ENCODE data around the gene DENND1C. TPM values are rescaled to one million over a fixed set of nuclear protein-coding genes. Genes with fewer than 3 reads are reported as not detected.

The DENND1C gene
- polyA plus RNA-seq, 1 donor from 2014 or later, result 0.17 TPM

DNA sequence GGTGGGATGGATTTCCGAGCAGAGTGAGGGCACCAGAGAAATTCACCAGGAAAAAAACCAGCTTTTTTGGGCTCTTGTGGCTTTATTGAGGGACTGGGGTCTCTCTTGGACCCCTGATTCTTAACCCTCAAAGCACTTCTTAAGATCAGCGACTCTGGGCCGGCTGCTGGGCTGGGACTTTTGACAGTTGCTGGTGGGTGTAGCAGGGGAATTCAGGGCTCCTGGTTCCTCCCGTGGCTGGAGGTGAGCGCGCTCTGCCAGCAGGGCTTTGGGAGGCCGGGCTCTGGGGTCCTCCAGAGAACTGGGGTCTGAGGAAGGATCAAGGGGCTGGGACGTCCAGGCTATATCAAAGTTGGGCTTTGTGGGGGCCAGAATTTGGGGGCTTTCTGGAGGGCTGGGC is 14.2 kb downstream of the DENND1C start:
- Histone ChIP-seq H3K4me2 (ENCODE audit: low read length) (no peak overlapping the region), H3K27ac (ENCODE audit: low read length) (no peak overlapping the region), H2AFZ (ENCODE audit: low read depth, low read length) (no peak overlapping the region), H3F3A (ENCODE audit: insufficient read depth, low read length, poor library complexity, severe bottlenecking) (no peaks in the 10 kb centered on the region), H3K36me3 (ENCODE audit: insufficient read depth, low read length) (no peaks in the 10 kb centered on the region), H3K9ac (ENCODE audit: low read length) (no peak overlapping the region), H3K27me3 (ENCODE audit: insufficient read depth, low read depth, low read length) (peaks cover 32% of the 10 kb centered on the region), H3K79me2 (replicated peaks; ENCODE audit: insufficient read depth, low read length) (no peaks in the 10 kb centered on the region), H4K20me1 (ENCODE audit: insufficient read depth) (no peaks in the 10 kb centered on the region), H3K4me3 (ENCODE audit: low read length) (no peak overlapping the region), H3K9me3 (ENCODE audit: low read length) (no peaks in the 10 kb centered on the region), H3K9me2 (ENCODE audit: insufficient read depth, low read length) (no peaks in the 10 kb centered on the region)
- TF ChIP-seq, protein P1, sequence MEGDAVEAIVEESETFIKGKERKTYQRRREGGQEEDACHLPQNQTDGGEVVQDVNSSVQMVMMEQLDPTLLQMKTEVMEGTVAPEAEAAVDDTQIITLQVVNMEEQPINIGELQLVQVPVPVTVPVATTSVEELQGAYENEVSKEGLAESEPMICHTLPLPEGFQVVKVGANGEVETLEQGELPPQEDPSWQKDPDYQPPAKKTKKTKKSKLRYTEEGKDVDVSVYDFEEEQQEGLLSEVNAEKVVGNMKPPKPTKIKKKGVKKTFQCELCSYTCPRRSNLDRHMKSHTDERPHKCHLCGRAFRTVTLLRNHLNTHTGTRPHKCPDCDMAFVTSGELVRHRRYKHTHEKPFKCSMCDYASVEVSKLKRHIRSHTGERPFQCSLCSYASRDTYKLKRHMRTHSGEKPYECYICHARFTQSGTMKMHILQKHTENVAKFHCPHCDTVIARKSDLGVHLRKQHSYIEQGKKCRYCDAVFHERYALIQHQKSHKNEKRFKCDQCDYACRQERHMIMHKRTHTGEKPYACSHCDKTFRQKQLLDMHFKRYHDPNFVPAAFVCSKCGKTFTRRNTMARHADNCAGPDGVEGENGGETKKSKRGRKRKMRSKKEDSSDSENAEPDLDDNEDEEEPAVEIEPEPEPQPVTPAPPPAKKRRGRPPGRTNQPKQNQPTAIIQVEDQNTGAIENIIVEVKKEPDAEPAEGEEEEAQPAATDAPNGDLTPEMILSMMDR (IDR thresholded peaks at IDR 0.05; ENCODE audit: poor library complexity, severe bottlenecking), result no peak
- no peak for TF ChIP-seq RAD21 (conservative IDR thresholded peaks at IDR 0.05)
- TF ChIP-seq, protein P2, sequence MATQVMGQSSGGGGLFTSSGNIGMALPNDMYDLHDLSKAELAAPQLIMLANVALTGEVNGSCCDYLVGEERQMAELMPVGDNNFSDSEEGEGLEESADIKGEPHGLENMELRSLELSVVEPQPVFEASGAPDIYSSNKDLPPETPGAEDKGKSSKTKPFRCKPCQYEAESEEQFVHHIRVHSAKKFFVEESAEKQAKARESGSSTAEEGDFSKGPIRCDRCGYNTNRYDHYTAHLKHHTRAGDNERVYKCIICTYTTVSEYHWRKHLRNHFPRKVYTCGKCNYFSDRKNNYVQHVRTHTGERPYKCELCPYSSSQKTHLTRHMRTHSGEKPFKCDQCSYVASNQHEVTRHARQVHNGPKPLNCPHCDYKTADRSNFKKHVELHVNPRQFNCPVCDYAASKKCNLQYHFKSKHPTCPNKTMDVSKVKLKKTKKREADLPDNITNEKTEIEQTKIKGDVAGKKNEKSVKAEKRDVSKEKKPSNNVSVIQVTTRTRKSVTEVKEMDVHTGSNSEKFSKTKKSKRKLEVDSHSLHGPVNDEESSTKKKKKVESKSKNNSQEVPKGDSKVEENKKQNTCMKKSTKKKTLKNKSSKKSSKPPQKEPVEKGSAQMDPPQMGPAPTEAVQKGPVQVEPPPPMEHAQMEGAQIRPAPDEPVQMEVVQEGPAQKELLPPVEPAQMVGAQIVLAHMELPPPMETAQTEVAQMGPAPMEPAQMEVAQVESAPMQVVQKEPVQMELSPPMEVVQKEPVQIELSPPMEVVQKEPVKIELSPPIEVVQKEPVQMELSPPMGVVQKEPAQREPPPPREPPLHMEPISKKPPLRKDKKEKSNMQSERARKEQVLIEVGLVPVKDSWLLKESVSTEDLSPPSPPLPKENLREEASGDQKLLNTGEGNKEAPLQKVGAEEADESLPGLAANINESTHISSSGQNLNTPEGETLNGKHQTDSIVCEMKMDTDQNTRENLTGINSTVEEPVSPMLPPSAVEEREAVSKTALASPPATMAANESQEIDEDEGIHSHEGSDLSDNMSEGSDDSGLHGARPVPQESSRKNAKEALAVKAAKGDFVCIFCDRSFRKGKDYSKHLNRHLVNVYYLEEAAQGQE (IDR thresholded peaks at IDR 0.05; ENCODE audit: borderline replicate concordance), result no peak
- no peak for TF ChIP-seq EZH2 (IDR thresholded peaks at IDR 0.05; ENCODE audit: borderline replicate concordance, insufficient read depth, low read length, poor library complexity, severe bottlenecking)
- TF ChIP-seq TAF1 (IDR thresholded peaks at IDR 0.05; ENCODE audit: low read depth), result no peak
- no peak for TF ChIP-seq POLR2AphosphoS5 (IDR thresholded peaks at IDR 0.05)
- no peak for TF ChIP-seq SMC3 (conservative IDR thresholded peaks at IDR 0.05; ENCODE audit: poor library complexity)
- no peak for TF ChIP-seq MXI1 (conservative IDR thresholded peaks at IDR 0.05; ENCODE audit: poor library complexity, severe bottlenecking)
- TF ChIP-seq EP300 (conservative IDR thresholded peaks at IDR 0.05; ENCODE audit: poor library complexity, severe bottlenecking), result no peak

DNA sequence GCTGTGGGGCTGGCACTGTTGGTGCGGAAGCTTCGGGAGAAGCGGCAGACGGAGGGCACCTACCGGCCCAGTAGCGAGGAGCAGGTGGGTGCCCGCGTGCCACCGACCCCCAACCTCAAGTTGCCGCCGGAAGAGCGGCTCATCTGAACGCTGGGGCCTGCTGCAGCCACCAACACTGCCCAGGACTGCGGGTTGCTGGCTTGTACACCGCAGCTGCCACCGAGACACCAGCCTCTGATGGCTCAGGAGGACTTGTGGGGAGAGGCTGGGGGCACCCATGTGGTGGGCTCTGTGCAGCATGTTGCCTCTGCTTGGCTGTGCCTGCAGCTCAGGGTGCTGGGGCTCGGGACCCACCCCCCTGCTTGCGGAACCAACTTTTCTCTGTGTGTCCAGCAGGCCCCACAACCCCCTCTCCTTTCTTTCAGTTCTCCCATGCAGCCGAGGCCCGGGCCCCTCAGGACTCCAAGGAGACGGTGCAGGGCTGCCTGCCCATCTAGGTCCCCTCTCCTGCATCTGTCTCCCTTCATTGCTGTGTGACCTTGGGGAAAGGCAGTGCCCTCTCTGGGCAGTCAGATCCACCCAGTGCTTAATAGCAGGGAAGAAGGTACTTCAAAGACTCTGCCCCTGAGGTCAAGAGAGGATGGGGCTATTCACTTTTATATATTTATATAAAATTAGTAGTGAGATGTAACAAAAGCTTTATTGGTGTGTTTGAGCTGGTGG is 14.9 kb downstream of the DENND1C start:
- Histone ChIP-seq H3F3A (ENCODE audit: insufficient read depth, low read length, poor library complexity, severe bottlenecking) (no peaks in the 10 kb centered on the region), H3K36me3 (ENCODE audit: insufficient read depth, low read length) (no peaks in the 10 kb centered on the region), H2AFZ (ENCODE audit: low read depth, low read length) (no peak overlapping the region), H3K9me3 (ENCODE audit: low read length) (no peaks in the 10 kb centered on the region), H3K4me3 (ENCODE audit: low read length) (no peak overlapping the region), H3K9me2 (ENCODE audit: insufficient read depth, low read length) (no peaks in the 10 kb centered on the region), H3K4me2 (ENCODE audit: low read length) (no peak overlapping the region), H3K27ac (ENCODE audit: low read length) (no peak overlapping the region), H3K27me3 (ENCODE audit: insufficient read depth, low read depth, low read length) (peaks cover 38% of the 10 kb centered on the region), H4K20me1 (ENCODE audit: insufficient read depth) (no peaks in the 10 kb centered on the region), H3K9ac (ENCODE audit: low read length) (no peak overlapping the region), H3K79me2 (replicated peaks; ENCODE audit: insufficient read depth, low read length) (no peaks in the 10 kb centered on the region)
- no peak for TF ChIP-seq EP300 (conservative IDR thresholded peaks at IDR 0.05; ENCODE audit: poor library complexity, severe bottlenecking)
- TF ChIP-seq RAD21 (conservative IDR thresholded peaks at IDR 0.05), result no peak
- TF ChIP-seq, protein P2 (IDR thresholded peaks at IDR 0.05; ENCODE audit: borderline replicate concordance), result no peak
- no peak for TF ChIP-seq MXI1 (conservative IDR thresholded peaks at IDR 0.05; ENCODE audit: poor library complexity, severe bottlenecking)
